Immature natural killer cell (primary cell): ENCODE measurements around the gene PROX1. TPM values are rescaled to one million over a fixed set of nuclear protein-coding genes. Genes with fewer than 3 reads are reported as not detected.

Experiments used
- DNase-seq, 3 donors: peaks; one replicate each; pipeline ENCODE4 v3.0.0; 2022; ENCODE audit warnings: mixed read lengths in 1 of 3
- H3K27ac Mint-ChIP-seq, 6 donors: one replicate each; pipeline ENCODE4 v1.8.0; 2020; ENCODE audit warnings: mixed read lengths in 6 of 6, mild to moderate bottlenecking in 5 of 6, inconsistent platforms in 4 of 6, moderate library complexity in 3 of 6
- H3K27me3 Mint-ChIP-seq, 3 donors: one replicate each; pipeline ENCODE4 v1.8.0; 2020 to 2021; ENCODE audit warnings: low read depth in 3 of 3, mild to moderate bottlenecking in 3 of 3, mixed read lengths in 3 of 3, moderate library complexity in 3 of 3, inconsistent platforms in 1 of 3
- H3K36me3 Mint-ChIP-seq, 3 donors: one replicate each; pipeline ENCODE4 v1.8.0; 2020; ENCODE audit warnings: mixed read lengths in 3 of 3, inconsistent platforms in 2 of 3, mild to moderate bottlenecking in 2 of 3
- H3K4me1 Mint-ChIP-seq, 2 donors: one replicate each; pipeline ENCODE4 v1.8.0; 2020; ENCODE audit warnings: inconsistent platforms in 2 of 2, mild to moderate bottlenecking in 2 of 2, mixed read lengths in 2 of 2, moderate library complexity in 1 of 2
- H3K4me3 Mint-ChIP-seq, 5 donors: one replicate each; pipeline ENCODE4 v1.8.0; 2020; ENCODE audit warnings: mild to moderate bottlenecking in 5 of 5, mixed read lengths in 5 of 5, inconsistent platforms in 3 of 5, moderate library complexity in 3 of 5
- H3K9me3 Mint-ChIP-seq, 6 donors: one replicate each; pipeline ENCODE4 v1.8.0; 2020; ENCODE audit warnings: mild to moderate bottlenecking in 6 of 6, mixed read lengths in 6 of 6, inconsistent platforms in 4 of 6, moderate library complexity in 3 of 6
- polyA plus RNA-seq, 3 donors: library from polyadenylated mRNA; unstranded; fragments of 300-500 nt; fragmentation: Illumina TruSeq; gene quantifications; one replicate each; pipeline ENCODE4 v1.2.3, GENCODE V29; 2021

The PROX1 gene
- polyA plus RNA-seq, 3 donors from 2014 or later: not detected

DNA sequence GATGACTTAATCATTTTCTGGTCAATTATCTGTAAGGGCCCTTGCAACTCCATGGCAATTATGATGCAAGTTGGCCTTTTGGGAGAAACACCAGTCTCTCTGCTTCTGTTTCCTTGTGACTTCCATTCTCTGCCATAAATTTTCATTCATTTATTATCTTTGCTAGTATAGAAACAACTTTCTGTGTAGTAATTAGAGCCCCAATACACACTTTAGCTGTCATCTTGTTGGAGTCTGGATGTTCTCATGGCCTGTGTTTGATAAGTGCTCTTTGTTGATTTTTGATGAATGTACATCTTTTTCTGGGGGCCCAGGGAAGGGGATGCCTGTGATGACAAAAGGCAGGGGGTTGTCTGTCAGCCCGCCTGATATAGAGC lies 22.4 kb downstream of the PROX1 start:
- DNase-seq: no peak
- no peak overlapping the region for H3K27ac Mint-ChIP-seq
- no peak overlapping the region for H3K4me3 Mint-ChIP-seq
- no peaks in the 10 kb centered on the region for H3K4me1 Mint-ChIP-seq
- peaks cover 0 to 6% (median 0%) of the 10 kb centered on the region in 6 donors for H3K9me3 Mint-ChIP-seq
- H3K36me3 Mint-ChIP-seq: no peaks in the 10 kb centered on the region
- H3K27me3 Mint-ChIP-seq: peaks cover 4 to 8% (median 7%) of the 10 kb centered on the region in 3 donors

GRCh38 chr1:214010717-214011116 lies 22.9 kb downstream of the PROX1 start:
- H3K36me3 Mint-ChIP-seq: no peaks in the 10 kb centered on the region
- no peak overlapping the region for H3K4me3 Mint-ChIP-seq
- DNase-seq: no peak
- H3K4me1 Mint-ChIP-seq: no peaks in the 10 kb centered on the region
- H3K27ac Mint-ChIP-seq: no peak overlapping the region
- H3K9me3 Mint-ChIP-seq: peaks cover 0 to 6% (median 0%) of the 10 kb centered on the region in 6 donors
- H3K27me3 Mint-ChIP-seq: peaks cover 4 to 8% (median 7%) of the 10 kb centered on the region in 3 donors

DNA sequence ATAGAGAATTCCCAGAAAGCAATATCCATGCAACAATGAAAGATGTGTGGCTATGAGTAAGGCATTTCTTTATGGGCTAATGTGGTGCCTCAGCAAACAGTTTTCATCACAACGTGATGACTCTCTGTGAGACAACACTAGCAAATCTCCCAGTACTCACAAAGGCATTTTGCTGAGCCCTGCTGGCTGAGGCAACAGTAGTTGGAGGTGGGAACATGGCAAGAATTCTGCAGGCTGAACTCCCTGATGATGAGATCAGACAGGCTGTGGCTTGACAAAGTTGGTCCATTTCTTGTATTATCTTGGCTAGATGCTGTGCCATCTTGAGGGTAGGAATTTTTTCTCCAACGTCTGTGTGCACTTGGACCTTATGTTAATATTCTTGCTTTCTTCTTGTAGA lies 24.6 kb downstream of the PROX1 start:
- H3K27me3 Mint-ChIP-seq: peaks cover 4 to 8% (median 7%) of the 10 kb centered on the region in 3 donors
- H3K4me1 Mint-ChIP-seq: no peaks in the 10 kb centered on the region
- no peaks in the 10 kb centered on the region for H3K36me3 Mint-ChIP-seq
- no peak for DNase-seq
- no peak overlapping the region for H3K27ac Mint-ChIP-seq
- H3K9me3 Mint-ChIP-seq: peaks cover 0 to 2% (median 0%) of the 10 kb centered on the region in 6 donors
- H3K4me3 Mint-ChIP-seq: no peak overlapping the region

- Mint-ChIP-seq H3K9me3 (peaks cover 0 to 2% (median 0%) of the 10 kb centered on the region in 6 donors), H3K4me1 (no peaks in the 10 kb centered on the region), H3K27me3 (peaks cover 4 to 10% (median 6%) of the 10 kb centered on the region in 3 donors), H3K36me3 (no peaks in the 10 kb centered on the region), H3K27ac (no peak overlapping the region), H3K4me3 (no peak overlapping the region)
- no peak for DNase-seq
Measured at GRCh38 chr1:214013614-214014377, 26.0 kb downstream of the PROX1 start.

- Mint-ChIP-seq H3K4me1 (no peaks in the 10 kb centered on the region), H3K9me3 (peaks cover 0 to 2% (median 0%) of the 10 kb centered on the region in 6 donors), H3K36me3 (no peaks in the 10 kb centered on the region)
Measured at GRCh38 chr1:214014730-214015129, 27.0 kb downstream of the PROX1 start.

DNA sequence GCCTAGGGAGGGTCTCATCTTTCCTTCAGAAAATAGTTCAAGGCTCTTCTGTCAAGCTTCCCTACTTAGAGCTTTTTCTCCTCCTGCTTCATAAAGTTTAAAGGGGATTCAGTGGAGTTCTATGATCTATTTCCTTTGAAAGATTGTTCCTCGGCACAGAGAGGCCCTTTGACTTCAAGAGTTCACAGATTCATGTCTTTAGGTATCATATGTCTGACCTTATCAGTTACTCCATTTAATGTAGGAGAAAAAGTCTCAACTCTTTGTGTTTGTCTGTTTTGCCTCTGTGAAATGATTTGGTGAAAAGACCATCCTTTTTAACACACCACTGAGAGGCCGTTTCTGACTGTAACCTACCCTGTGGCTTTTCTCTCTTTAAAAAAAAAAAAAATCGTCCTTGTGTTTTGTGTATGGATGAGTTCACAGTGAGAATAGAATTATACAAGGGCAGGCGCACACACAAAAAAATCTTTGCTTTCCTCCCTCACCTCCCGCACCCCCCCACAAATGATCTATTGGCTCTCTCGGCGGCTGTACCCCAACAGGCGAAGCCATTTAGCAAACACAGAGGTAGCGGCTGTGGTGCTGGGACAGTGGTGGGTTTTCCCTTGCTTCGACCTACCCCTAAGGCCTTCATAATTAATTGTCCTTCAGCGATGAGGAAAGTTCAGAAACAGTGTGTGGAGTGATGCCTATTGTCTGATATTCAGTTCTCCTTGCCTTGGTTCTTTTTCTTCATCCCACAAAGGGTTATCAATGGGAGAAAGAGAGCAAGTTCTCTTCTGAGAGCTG lies 29.6 kb downstream of the PROX1 start:
- H3K27me3 Mint-ChIP-seq: peaks cover 3 to 10% (median 3%) of the 10 kb centered on the region in 3 donors
- no peak overlapping the region for H3K27ac Mint-ChIP-seq
- no peaks in the 10 kb centered on the region for H3K4me1 Mint-ChIP-seq
- no peak for DNase-seq
- H3K9me3 Mint-ChIP-seq: peaks cover 0 to 2% (median 0%) of the 10 kb centered on the region in 6 donors
- H3K36me3 Mint-ChIP-seq: no peaks in the 10 kb centered on the region
- H3K4me3 Mint-ChIP-seq: no peak overlapping the region

More at GRCh38 chr1:214014730-214015129, 27.0 kb downstream of the PROX1 start:
- Mint-ChIP-seq H3K27ac (no peak overlapping the region), H3K4me3 (no peak overlapping the region), H3K27me3 (peaks cover 4 to 10% (median 6%) of the 10 kb centered on the region in 3 donors)
- DNase-seq: no peak

DNA sequence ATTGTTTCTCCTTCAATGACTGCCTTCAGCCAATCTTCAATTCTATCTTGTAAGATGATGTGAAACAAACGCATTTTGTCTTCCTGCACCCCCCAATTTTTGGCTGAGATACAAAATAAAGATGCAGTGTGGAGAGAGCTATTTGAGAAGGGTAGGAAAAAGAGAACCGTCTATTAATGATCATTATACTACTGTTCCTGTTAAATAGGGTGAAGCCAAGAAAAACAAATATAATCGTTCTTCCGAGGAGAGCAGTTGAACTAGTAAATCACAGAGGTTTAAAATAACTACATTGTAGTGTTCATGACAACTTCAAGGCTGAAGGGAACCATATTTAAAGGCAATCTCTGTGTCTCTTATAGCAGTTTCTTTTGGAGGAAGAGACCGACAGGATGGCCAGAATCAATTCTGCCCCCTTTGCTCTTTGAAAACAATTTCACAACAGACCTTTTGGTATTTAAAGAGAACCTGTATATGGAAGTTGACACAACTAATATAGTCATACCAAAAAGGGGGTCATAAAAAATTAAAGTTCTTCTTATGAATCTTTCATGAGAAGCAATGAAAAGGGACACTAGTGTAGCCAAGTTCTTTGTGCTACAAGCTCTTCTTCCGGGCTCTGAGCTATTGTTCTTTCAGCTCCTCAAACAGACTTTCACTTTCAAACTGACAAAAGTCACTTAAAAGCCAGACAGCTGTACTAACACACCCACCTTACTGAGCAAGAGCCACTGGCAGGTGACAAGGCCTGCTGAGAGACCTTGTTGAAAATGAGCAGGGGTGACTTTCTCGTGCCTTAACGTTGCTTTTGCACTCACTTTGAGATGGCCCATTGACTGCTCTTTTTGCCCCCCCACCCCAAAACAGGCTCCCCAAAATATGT lies 30.9 kb downstream of the PROX1 start:
- Mint-ChIP-seq H3K4me1 (no peaks in the 10 kb centered on the region), H3K27ac (no peak overlapping the region)
- no peak for DNase-seq

GRCh38 chr1:214019499-214019898 lies 31.7 kb downstream of the PROX1 start:
- peaks cover 0 to 2% (median 0%) of the 10 kb centered on the region in 6 donors for H3K9me3 Mint-ChIP-seq
- H3K27ac Mint-ChIP-seq: no peak overlapping the region
- no peaks in the 10 kb centered on the region for H3K4me1 Mint-ChIP-seq
- no peak for DNase-seq
- H3K36me3 Mint-ChIP-seq: no peaks in the 10 kb centered on the region
- peaks cover 0 to 7% (median 2%) of the 10 kb centered on the region in 3 donors for H3K27me3 Mint-ChIP-seq
- no peak overlapping the region for H3K4me3 Mint-ChIP-seq

More for the DNA sequence above, 30.9 kb downstream of the PROX1 start:
- H3K36me3 Mint-ChIP-seq: no peaks in the 10 kb centered on the region
- H3K27me3 Mint-ChIP-seq: peaks cover 3% of the 10 kb centered on the region in 3 donors
- H3K4me3 Mint-ChIP-seq: no peak overlapping the region
- peaks cover 0 to 2% (median 0%) of the 10 kb centered on the region in 6 donors for H3K9me3 Mint-ChIP-seq

- H3K36me3 Mint-ChIP-seq: no peaks in the 10 kb centered on the region
- H3K27me3 Mint-ChIP-seq: peaks cover 0 to 9% (median 2%) of the 10 kb centered on the region in 3 donors
- no peak for DNase-seq
- peaks cover 0 to 2% (median 0%) of the 10 kb centered on the region in 6 donors for H3K9me3 Mint-ChIP-seq
- H3K27ac Mint-ChIP-seq: no peak overlapping the region
- H3K4me1 Mint-ChIP-seq: no peaks in the 10 kb centered on the region
- no peak overlapping the region for H3K4me3 Mint-ChIP-seq
Measured at GRCh38 chr1:214021321-214021720, 33.5 kb downstream of the PROX1 start.

DNA sequence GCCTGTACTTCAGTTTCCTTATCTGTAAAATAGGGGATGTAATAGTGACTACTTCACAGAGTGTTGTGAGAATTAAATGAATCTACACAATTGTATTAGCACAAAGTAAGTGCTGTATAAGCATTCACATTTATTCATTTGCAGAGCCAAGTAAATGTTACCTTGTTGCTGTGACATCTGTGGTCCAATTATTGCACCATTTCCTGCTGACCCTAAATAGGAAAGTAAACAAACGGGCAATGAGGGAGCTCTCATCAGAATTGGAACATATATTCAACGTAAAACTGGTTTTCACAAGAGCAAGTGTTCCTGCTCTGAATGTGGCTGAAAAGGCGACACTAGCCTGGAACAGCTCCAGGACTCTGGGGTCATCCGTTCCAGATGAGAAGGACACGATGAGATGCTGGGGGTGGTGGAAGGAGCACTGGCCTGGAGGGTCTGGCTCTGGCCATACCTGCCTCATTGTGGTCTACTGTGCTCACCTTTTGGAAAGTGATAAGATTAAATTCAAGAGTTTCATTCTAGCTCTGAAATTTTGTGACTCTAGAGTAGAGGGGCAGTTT lies 34.5 kb downstream of the PROX1 start:
- no peak for DNase-seq
- no peaks in the 10 kb centered on the region for H3K4me1 Mint-ChIP-seq
- H3K27ac Mint-ChIP-seq: no peak overlapping the region
- no peaks in the 10 kb centered on the region for H3K36me3 Mint-ChIP-seq
- peaks cover 0 to 9% (median 4%) of the 10 kb centered on the region in 3 donors for H3K27me3 Mint-ChIP-seq
- H3K4me3 Mint-ChIP-seq: no peak overlapping the region
- peaks cover 0 to 3% (median 0%) of the 10 kb centered on the region in 6 donors for H3K9me3 Mint-ChIP-seq

DNA sequence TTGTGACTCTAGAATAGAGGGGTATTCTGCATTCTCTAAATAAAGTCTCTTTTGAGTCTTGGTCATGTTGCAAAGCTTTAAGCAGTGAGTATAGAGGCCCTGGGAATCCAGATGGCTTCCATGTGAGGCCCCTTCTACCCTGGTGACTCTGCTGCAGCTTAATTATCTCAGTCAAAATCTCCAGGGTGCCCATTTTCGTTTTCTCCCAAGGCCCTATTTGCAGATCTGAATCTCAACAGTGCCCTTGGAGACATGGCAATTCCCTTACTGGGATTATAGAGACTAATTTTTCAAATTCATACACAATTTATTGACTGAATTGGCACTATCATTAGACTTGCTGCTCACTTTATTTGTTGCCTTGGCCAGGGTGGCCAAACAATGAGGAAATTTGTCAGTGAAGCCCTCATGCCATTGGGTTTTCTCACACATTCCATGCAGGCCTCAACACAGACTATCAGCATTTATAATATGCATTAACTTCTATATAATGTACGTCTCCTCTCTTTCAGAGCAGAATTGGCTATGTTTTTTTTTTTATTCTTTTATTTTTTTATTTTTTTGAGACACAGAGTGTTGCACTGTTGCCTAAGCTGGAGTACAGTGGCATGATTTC lies 35.1 kb downstream of the PROX1 start:
- Mint-ChIP-seq H3K9me3 (peaks cover 0 to 3% (median 0%) of the 10 kb centered on the region in 6 donors), H3K4me3 (no peak overlapping the region), H3K27me3 (peaks cover 0 to 9% (median 4%) of the 10 kb centered on the region in 3 donors), H3K36me3 (no peaks in the 10 kb centered on the region), H3K27ac (no peak overlapping the region), H3K4me1 (no peaks in the 10 kb centered on the region)
- DNase-seq: no peak

DNA sequence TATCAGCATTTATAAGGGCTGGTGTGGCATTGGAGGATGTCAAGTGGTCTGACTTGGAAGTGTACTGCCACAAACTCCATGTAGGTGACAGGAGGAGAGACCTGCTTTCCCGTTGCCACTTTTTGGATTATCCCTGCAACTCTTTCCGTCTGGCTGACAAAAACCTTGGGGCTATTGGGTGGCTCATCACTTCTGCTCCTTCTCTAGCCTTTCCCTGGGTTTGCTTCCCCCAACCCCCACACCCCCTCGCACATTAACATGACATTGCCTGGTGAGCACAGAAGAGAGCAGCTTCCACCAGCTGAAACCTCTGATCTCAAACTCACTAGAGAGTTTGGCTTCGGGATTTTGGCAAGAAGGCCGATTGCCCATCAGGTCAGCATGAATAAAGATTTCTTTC lies 39.2 kb downstream of the PROX1 start:
- peaks cover 0 to 15% (median 5%) of the 10 kb centered on the region in 3 donors for H3K27me3 Mint-ChIP-seq
- H3K4me3 Mint-ChIP-seq: no peak overlapping the region
- DNase-seq: no peak
- H3K36me3 Mint-ChIP-seq: no peaks in the 10 kb centered on the region
- H3K9me3 Mint-ChIP-seq: peaks cover 0 to 3% (median under 1%) of the 10 kb centered on the region in 6 donors
- H3K27ac Mint-ChIP-seq: no peak overlapping the region
- H3K4me1 Mint-ChIP-seq: no peaks in the 10 kb centered on the region

DNA sequence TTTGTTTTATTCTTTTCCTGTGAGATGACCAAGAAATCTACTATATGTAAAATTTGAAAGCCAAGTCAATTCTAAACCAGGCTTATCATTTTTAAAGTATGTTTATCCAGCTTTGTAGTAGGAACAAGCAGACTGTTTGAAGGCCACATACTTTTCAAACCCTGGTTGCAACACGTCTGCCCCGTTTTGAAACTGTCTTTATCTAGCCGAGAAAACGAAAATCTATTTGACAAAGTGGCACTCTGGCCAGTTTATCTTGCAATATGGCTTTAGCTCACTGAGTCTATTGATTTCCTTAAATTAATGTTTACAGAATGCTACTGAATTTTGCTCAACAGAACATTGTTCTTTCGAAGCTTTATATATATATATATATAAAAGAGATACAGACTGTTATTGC lies 39.7 kb downstream of the PROX1 start:
- no peaks in the 10 kb centered on the region for H3K36me3 Mint-ChIP-seq
- H3K27ac Mint-ChIP-seq: no peak overlapping the region
- DNase-seq: no peak
- peaks cover 0 to 3% (median under 1%) of the 10 kb centered on the region in 6 donors for H3K9me3 Mint-ChIP-seq
- H3K4me3 Mint-ChIP-seq: no peak overlapping the region
- H3K4me1 Mint-ChIP-seq: no peaks in the 10 kb centered on the region
- peaks cover 0 to 15% (median 5%) of the 10 kb centered on the region in 3 donors for H3K27me3 Mint-ChIP-seq
